ENCODE data around the gene ARSB. TPM values are rescaled to one million over a fixed set of nuclear protein-coding genes. Genes with fewer than 3 reads are reported as not detected.
"Not testable (repeated sequence)": the region's sequence is repeated elsewhere in the genome, so short reads cannot be mapped to it uniquely, and the experiment has no call there.

ARSB gene
- total RNA-seq, 1 donor from 2014 or later, result 32.4 TPM

DNA sequence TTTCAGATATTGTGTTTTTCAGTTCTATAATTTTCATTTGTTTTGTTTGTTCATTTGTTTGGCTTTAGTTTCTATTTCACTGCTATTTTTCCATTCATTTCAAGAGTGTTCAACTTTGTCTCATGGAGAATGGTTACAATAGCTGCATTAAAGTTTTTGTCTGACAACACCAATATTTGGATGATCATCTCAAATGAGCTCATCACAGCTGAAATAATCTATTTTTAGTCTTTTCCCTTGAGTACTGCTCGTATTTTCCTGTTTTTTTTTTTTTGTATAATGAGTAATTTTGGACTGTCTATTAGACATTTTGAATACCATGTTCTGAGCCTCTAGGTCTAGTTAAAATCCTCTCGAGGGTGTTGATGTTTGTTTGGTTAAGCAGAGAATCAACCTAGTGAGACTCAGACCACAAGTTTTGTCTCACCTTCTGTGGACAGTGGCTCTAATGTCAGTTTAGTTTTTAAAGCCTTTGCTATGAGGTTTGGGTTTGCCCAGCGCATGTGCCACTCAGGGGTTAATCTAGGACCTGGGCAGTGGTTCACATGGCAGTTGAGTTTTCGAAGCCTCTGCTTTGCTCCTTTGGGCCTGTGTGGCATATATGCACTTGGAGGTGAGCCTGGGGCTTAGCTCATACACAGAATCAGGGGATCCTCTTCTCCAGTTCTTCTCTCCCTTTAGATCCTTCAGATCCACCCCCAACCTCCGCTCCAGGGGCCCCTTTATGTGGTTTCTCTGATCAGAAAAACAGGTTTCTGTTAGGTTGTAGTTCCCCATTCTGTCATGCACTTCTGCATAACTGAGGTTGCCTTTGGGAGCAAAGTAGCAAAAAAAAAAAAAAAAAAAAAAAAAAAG lies 79.8 kb downstream of the ARSB start:
- no peak for DNase-seq (ENCODE audit: low read depth)

DNA sequence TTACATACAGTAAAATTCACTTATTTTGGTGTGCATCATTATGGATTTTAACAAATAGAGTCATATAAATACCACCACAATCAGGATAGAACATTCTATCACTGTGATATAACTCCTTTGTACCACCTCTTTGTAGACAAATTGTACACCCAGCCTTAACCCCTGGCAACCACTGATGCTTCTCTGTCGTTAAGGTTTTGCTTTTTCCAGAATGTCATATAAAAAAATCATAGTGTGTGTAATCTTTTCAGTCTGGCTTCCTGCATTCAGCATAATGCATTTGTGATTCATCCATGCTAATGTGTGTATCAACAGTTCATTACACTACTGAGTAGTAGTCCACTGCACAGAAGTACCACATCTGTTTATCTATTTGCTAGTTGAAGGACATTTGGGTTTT lies 81.2 kb downstream of the ARSB start:
- DNase-seq (ENCODE audit: low read depth), result no peak

DNA sequence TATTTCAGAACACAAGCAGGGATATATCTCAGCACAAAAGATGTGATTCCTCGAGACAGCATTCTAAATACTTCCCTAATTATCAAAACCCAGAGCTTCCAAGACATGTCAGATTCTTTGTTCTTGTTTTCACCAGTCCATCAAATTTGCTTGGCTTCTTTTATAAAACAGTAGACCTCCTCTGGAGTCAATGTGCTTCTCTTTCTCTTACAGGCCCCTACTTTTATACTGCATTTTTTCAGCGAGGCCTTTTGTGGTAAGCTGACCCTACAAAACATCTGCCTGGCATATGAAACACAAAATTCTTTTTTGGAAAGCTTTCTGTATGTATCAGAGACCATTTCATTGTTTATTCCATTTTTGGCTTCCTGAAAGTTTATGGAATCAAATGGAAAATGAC lies 81.8 kb downstream of the ARSB start:
- no peak for DNase-seq (ENCODE audit: low read depth)

DNA sequence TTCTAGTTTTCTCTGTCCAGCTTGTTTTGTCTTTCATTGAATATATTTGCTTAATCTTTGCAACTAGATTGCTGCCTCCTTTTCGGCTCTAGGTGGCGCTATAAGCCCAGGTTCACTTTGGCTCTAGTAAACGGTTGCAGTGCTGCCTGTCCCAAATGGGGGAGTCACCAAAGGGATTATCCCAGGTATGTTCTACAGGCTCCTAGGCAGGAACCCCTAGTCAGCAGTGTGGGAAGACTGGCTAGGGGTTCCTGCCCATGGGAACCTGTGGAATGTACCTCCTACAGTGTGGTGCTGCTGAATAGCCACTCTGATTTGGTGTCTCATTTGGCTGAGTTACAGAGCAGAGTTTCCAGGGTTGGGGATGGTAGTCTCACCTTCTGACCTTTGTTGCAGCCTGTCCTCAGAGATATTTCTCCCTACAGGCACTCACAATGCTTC lies 85.2 kb downstream of the ARSB start:
- DNase-seq (ENCODE audit: low read depth), result peak; percentile 60

DNA sequence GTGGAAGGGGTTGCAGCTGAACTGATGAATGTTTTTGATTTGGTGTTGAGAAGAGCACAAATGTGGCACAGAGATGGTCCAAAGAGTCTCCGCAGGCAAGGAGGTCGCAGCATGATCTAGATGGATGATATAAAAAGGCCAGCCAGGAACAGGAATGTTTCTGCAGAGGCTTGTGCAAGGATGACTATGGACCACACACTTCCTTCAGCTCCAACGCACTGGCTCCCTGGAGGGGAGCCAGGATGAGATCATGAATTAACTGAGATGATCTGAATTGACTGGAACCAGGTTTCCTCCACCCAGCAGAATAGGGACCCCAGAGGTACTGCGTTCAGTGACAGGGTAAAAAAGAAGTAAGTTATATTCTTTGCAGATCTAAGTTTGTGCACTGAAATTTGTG lies 89.0 kb downstream of the ARSB start:
- DNase-seq (ENCODE audit: low read depth), result no peak

DNA sequence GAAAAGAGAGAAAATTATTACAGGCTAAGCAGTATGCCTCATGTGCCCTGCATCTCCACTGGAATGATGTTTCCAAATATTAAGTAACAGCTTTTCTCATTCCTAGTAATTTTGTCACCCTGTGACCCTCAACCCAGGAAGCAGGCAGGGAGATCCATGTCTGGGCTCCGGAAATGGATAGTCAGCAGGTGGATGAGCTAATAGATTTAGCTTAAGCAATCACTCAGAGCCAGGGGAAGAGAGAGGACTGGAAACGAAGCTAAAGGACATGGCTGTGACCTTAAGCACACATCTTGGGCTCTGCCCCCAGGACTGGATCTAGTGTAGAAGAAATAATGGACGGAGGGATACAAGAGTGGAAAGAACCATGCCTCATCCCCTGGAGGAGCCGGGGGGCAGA lies 89.5 kb downstream of the ARSB start:
- no peak for DNase-seq (ENCODE audit: low read depth)

DNA sequence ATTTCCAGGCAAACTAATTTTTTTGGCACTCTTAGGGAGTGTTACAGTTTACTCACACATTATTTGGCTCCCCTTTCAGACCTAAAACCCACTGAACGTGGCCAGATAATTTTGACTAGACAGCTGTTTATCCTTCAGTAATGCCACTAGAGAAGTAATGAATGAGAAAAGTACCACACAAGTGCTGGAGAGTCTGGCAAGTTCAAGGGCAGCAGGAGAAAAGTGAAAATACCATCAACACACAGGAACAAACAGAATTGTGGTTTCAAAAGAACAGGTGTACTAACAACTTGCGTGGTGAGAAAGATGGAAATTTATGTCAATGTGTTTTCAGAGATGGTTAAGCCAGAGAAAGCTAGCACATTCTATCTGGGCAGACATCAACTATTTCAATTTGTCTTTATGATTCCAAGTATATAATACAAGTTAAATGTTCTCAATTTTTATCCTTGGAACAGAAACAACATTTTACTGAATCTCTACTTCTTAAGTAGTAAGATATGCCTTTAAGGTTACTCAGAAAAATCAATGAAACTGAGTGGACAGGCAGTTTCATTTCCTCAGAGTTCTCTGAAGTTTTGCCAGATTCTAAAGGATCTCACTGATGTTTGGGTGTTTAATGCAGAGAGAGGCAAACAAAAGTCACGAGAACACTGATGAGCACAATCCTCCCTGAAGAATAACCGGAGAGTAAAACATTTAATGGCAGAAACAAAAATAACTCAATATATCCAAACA lies 91.0 kb downstream of the ARSB start:
- peak; percentile 71 for DNase-seq (ENCODE audit: low read depth)

DNA sequence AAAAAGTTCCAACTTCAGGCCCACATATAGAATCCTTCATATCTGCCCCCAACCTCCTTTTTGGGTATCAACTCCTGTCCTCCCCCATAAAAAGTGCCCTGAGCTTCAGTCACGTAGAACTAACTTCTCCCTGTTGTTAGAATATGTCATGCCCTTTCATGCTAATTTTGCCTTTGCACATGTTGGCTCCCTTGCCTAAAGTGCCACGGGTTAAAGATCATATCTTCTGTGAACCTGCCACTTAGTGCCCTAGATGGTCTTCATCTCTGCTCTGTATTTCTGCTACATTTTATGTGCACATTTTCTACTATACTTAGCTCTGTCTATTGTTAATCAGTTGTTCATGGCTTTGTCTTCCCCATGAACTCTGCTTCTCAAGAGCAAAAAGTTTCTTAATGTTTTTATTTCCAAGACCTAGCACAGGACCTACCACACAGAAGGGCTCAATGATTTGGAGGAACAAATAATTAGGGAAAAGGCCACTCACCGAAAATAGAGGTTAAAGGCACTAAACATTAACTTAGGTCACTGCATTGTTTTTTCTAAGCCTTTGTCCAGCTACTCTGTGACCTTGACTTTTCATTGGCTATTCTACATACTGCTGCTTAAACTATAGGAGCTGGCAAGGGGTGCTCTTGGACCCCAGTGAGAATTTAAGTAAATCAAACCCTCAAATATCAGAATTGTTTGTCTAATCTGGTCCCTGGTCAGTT lies 94.3 kb downstream of the ARSB start:
- no peak for DNase-seq (ENCODE audit: low read depth)

DNA sequence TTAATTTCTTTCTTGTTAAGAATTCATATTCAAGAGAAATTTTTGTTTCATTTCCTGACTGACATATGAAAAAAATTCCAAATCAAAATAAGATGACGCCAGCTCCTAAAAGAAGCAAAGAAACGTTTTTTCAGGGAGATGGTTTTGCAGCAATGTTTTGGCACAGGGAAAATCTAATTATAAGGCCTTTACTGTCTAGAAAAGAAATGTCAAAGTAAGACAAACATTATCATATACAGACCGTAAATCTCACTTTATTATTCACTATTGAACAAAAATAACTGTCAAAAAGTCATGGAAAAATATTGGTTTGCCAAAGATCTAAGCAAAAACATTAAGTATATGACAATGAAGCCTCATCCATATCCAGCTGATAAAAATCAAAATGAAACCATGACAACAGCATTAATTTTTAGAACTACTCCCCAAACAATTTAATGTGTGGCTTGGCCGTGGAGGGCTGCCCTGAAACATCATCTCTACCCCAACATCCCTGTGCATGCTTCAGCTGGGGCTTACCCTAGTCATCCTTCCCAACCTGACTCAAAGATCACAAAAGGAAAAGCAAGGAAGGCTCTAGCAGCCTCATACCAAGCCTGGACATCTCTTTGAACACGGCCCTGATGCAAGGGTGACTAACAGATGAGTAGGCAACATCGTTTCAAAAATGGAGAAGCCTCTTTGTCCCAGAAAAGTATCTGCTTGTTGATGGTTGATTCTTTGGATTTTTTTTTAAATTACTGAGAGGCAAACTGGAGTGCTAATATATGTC lies 95.6 kb downstream of the ARSB start:
- DNase-seq (ENCODE audit: low read depth), result no peak

DNA sequence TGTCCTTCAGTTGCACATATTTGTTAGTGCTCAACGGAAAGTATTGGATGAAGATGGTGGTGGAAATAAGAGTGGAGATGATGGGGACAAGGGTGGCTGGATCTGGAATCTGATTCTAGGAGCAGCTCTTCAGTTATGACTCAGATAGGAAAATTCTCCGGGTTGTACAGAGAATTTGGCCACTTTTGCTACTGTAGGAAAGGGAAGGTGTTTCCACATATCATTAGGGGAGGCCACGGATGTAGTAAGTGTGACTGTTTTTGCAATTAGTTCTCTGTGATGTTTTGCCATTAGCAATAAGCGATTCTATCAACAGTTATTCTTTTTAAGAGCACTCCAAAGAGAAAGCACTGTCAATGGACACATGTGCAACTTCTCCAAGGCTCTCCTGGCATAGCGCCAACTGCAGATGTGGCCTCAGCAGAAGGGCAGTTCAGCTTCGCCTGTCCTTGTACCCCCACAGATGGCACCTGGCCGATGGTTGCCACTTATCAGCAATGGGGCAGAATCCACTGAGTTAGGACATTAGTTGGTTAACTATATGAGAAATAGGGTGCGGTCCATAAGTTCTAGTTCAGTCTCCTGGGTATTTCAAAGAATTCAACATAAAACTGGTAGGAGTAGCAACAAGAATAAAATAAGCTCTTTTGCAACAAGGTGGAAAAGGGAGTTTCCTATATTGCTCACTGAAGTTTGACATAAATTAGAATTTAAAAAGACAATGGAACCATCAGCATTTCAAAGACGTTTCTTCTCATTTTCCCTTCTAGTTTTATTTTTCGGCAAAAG lies 96.3 kb downstream of the ARSB start:
- no peak for DNase-seq (ENCODE audit: low read depth)

DNA sequence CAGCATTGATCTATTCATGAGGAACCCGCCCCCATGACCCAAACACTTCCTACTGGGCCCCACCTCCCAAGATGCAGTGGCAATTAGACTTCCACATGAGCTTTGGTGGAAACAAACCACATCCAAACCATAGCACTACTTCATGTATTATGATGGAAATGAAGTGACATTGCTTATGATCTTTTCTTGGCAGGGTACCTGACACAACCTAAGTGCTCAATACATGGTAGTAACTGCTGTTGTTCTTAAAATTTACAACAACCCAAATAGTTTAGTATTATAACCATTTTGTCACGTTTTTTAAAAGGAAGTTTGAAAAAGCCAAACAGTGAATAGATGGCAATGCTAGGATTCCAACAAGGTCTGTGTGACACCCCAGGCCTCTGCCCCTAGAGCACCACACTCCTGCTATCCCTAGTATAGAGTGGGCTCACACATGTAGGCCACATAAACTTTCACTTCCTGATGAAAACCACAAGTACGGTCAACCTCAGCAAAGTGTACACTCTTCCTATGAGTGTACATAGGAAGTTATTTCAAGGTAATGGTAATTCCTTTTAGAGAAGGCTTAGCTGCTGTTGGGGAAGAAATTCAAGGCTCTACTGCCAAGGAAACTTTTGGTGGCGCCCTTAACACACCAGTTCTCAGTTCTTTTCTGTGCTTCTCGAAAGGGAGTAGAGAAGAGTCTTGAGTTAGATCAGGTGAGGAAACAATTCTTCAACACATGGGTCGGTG lies 97.6 kb downstream of the ARSB start:
- DNase-seq (ENCODE audit: low read depth), result no peak

DNA sequence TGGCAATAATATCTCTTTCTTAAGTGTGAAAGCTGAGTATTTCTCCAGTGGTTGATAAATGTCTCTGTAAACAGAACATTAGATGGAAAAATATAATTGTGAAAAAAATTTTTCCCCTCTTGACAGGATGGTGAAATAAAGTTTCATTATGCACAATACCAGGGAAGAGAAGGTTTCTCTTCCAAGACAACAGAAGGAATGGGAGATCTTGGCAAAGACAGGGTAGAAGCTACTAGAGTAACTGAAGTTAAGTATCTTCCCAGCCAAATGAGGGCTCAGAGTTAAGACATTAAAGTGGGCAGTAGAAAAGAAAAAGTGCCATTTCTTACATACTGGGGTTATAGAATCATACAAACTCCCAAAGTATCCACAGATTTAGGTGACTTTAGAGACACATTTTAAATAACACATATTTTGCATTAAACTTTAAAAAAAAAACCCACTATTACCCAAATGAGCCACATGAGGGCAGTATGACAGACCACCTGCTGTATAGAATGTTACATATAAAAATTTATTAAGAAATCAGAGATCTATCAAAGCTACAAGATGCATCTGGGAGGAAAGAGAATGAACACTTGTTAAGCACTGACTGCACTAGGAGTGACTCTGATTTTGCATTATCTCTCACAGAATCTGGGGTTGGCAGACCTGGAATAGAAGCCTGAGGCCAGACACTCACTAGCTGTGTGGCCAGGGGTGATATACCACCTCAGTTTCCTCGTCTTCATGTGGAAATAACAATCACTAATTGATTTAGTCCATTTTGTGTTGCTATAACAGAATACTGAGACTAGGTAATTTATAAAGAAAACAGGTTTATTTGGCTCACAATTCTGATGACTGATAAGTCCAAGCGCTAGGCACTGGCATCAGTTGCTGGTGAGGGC lies 98.5 kb downstream of the ARSB start:
- peak; percentile 21 for DNase-seq (ENCODE audit: low read depth)

DNA sequence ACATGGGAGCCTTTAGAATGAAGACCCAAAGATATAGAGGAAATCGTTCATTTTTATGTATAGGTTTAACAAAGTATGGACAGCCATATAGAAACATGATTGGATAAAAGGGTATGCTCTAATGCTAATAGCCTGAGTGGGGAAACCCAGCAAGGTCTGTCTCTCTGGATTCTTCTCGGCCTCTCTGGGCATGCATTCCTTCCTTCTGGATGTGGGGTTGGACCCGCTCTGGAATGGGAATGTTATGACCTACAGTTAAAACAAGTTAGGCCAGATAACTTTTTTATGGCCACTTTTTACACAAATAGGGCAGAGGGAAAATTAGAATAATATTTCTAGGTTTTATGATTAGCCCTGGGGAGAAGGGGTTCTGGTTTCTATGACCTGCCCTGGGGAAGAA lies 103.2 kb downstream of the ARSB start:
- DNase-seq (ENCODE audit: low read depth), result no peak

DNA sequence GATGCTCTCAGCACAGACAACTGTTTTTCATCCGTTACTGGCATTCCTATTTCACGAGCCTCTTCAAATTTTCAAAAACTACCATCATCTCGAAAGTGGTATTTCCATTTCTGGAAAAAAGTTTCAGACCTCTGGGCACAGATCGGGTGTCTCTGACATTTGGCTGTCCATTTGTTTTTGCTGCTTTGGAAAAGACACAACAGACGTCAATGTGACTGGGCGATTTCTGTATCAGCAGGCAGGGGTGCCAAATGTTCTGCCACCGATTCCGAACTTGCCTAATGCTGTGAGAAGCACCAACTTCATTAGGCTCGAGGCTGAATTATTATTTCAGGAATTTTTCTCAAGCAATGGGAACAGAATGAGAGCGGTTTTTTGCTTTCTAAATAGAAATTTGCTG lies 105.6 kb downstream of the ARSB start:
- DNase-seq (ENCODE audit: low read depth), result no peak

DNA sequence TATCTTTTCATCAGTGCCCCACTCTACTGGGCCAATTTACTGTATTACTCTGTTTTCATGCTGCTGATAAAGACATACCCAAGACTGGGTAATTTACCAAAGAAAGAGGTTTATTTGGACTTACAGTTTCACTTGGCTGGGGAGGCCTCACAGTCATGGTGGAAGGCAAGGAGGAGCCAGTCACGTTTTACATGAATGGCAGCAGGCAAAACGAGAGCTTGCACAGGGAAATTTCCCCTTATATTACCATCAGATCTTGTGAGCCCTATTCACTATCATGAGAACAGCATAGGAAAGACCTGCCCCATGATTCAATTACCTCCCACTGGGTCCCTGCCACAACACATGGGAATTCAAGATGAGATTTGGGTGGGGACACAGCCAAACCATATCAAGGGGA lies 119.0 kb downstream of the ARSB start:
- not testable (repeated sequence) for DNase-seq (ENCODE audit: low read depth)

DNA sequence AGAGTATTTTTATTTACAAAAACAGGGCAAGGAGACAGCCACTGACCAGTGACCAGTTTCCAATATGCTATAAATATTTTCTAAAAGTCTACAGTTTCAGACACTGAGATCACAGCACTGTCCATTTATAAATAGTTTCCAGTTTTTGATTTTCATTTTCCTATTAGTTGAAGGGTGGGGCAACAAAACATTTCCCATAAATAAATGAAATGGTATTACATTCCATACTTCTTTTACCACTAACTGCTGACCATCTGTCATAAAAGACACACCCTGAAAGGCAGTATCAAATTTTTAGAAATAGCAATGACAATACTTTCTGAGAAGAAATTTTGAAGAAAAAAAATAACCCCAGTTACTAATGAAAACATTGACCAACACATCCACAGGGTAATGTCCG lies 126.7 kb downstream of the ARSB start:
- peak; percentile 57 for DNase-seq (ENCODE audit: low read depth)

DNA sequence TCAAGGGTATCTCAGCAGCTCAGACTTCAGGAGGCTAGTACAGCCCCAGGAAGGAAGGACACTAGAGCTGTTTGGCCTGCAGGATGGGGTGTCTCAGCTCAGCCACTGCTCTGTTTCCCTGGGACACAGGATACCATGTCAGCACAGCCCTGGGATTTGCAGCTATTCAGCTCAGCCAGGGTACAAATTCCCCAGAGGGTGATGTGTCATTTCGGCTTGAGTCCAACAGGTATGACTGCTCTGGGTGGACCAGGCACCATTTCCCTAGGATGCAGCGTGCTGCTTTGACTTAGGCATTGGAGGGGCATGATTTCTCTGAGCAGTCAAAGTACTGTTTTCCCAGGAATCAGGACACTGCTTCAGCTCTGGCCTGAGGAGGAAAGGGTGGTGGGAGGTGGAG lies 130.1 kb downstream of the ARSB start:
- no peak for DNase-seq (ENCODE audit: low read depth)

DNA sequence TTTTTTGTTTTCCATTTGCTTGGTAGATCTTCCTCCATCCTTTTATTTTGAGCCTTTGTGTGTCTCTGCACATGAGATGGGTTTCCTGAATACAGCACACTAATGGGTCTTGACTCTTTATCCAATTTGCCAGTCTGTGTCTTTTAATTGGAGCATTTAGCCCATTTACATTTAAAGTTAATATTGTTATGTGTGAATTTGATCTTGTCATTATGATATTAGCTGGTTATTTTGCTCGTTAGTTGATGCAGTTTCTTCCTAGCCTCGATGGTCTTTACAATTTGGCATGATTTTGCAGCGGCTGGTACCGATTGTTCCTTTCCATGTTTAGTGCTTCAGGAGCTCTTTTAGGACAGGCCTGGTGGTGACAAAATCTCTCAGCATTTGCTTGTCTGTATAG lies 133.2 kb downstream of the ARSB start:
- not testable (repeated sequence) for DNase-seq (ENCODE audit: low read depth)

DNA sequence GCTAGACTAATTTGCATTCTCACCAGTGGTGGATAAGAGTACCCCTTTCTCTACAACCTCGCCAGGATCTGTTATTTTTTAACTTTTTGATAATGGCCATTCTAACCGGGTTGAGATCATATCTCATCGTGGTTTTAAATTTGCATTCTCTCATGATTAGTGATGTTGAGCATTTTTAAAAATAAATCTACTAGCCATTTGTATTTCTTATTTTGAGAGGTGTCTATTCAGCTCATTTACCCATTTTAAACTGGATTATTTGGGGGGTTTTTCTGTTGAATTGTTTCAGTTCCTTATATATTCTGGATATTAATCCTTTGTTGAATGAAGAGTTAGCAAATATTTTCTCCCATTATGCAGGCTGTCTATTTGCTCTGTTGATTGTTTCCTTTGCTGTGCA lies 139.6 kb downstream of the ARSB start:
- DNase-seq (ENCODE audit: low read depth), result no peak
